WTC11 (cell line): ENCODE data around the gene CCR3. TPM values are rescaled to one million over a fixed set of nuclear protein-coding genes. Genes with fewer than 3 reads are reported as not detected.

Experiments used
- ATAC-seq: fragments of 200-7000 bp; cut with Tn5 transposase; 2 replicates; pipeline ENCODE4 v1.10.0; 2021; ENCODE audit warnings: mild to moderate bottlenecking, moderate library complexity
- CTCF ChIA-PET: fragments of 300-600 bp; sonication (Branson Sonifier 250); formaldehyde crosslinking; loops from one replicate; lab custom pipeline; 2021; ENCODE audit warnings: antibody characterized with exemption; lab: Charles Lee
- POLR2A ChIA-PET: fragments of 350-600 bp; sonication (Branson Sonifier 250); formaldehyde crosslinking; loops from one replicate; lab custom pipeline; 2021; ENCODE audit warnings: antibody characterized with exemption; lab: Charles Lee
- DNase-seq: peaks from one replicate; pipeline ENCODE4 v3.0.0; 2021; ENCODE audit warnings: low spot score
- H3K27ac Mint-ChIP-seq: 2 replicates; pipeline ENCODE4 v1.8.0; 2021; ENCODE audit warnings: mixed read lengths
- H3K27me3 Mint-ChIP-seq: 2 replicates; pipeline ENCODE4 v1.8.0; 2021; ENCODE audit warnings: low read depth, mild to moderate bottlenecking, moderate library complexity, mixed read lengths
- H3K36me3 Mint-ChIP-seq: 2 replicates; pipeline ENCODE4 v1.8.0; 2021; ENCODE audit warnings: mixed read lengths
- H3K4me1 Mint-ChIP-seq: 2 replicates; pipeline ENCODE4 v1.8.0; 2022; ENCODE audit warnings: mixed read lengths
- H3K4me3 Mint-ChIP-seq: 2 replicates; pipeline ENCODE4 v1.8.0; 2021; ENCODE audit warnings: mild to moderate bottlenecking, moderate library complexity, mixed read lengths
- H3K9me3 Mint-ChIP-seq: 2 replicates; pipeline ENCODE4 v1.8.0; 2021; ENCODE audit warnings: mixed read lengths
- ARID4B ChIP-seq: sonication (generic); formaldehyde crosslinking; IDR thresholded peaks from 2 replicates; pipeline ENCODE4 v1.8.0; 2023; ENCODE audit warnings: missing genetic modification reagents, mild to moderate bottlenecking, borderline replicate concordance
- FOXP1 ChIP-seq: sonication (generic); formaldehyde crosslinking; IDR thresholded peaks from 2 replicates; pipeline ENCODE4 v1.8.0; 2022; ENCODE audit warnings: missing genetic modification reagents, mild to moderate bottlenecking, moderate library complexity, borderline replicate concordance
- FOXP4 ChIP-seq: sonication (generic); formaldehyde crosslinking; IDR thresholded peaks from 2 replicates; pipeline ENCODE4 v1.8.0; 2022; ENCODE audit warnings: mild to moderate bottlenecking, missing genetic modification reagents
- GRHL2 ChIP-seq: fragments of 250-450 bp; sonication (Bioruptor Pico); IDR thresholded peaks from 2 replicates; pipeline ENCODE4 v1.8.0; 2022; ENCODE audit warnings: mild to moderate bottlenecking, moderate library complexity; ENCODE audit not compliant: insufficient replicate concordance, severe bottlenecking
- GTF2I ChIP-seq: fragments of 250-450 bp; sonication (Bioruptor Pico); conservative IDR thresholded peaks from 2 replicates; pipeline ENCODE4 v1.4.0; 2021; ENCODE audit warnings: mild to moderate bottlenecking
- JAZF1 ChIP-seq: fragments of 250-450 bp; sonication (Bioruptor Pico); IDR thresholded peaks from 2 replicates; pipeline ENCODE4 v1.9.0; 2021; ENCODE audit warnings: moderate library complexity, mild to moderate bottlenecking, inconsistent platforms
- KAT7 ChIP-seq: sonication (generic); formaldehyde crosslinking; IDR thresholded peaks from 2 replicates; pipeline ENCODE4 v1.8.1; 2023; ENCODE audit warnings: missing genetic modification reagents, mild to moderate bottlenecking, borderline replicate concordance
- TEAD4 ChIP-seq: sonication (generic); formaldehyde crosslinking; IDR thresholded peaks from 2 replicates; pipeline ENCODE4 v1.8.0; 2022; ENCODE audit warnings: mild to moderate bottlenecking, missing genetic modification reagents
- ZBTB43 ChIP-seq: sonication (generic); formaldehyde crosslinking; IDR thresholded peaks from 2 replicates; pipeline ENCODE4 v1.8.1; 2023; ENCODE audit warnings: mild to moderate bottlenecking, missing genetic modification reagents
- ZNF219 ChIP-seq: sonication (generic); formaldehyde crosslinking; IDR thresholded peaks from 2 replicates; pipeline ENCODE4 v1.8.0; 2023; ENCODE audit warnings: missing genetic modification reagents, mild to moderate bottlenecking, borderline replicate concordance
- ZNF263 ChIP-seq: sonication (generic); formaldehyde crosslinking; IDR thresholded peaks from 2 replicates; pipeline ENCODE4 v1.8.1; 2022; ENCODE audit warnings: low read depth, mild to moderate bottlenecking, moderate library complexity, missing genetic modification reagents
- ZNF396 ChIP-seq: fragments of 250-450 bp; sonication (Bioruptor Pico); IDR thresholded peaks from 2 replicates; pipeline ENCODE4 v1.8.0; 2021; ENCODE audit warnings: mild to moderate bottlenecking, moderate library complexity, borderline replicate concordance
- ZNF425 ChIP-seq: fragments of 250-450 bp; sonication (Bioruptor Pico); conservative IDR thresholded peaks from 2 replicates; pipeline ENCODE4 v1.9.0; 2021; ENCODE audit warnings: mild to moderate bottlenecking
- total RNA-seq: library from RNA; stranded (reverse); gene quantifications from 3 replicates; pipeline ENCODE4 v1.2.3, GENCODE V29; 2021
- TF ChIP-seq, protein P1 (sequence below): fragments of 250-450 bp; sonication (Bioruptor Pico); IDR thresholded peaks from 2 replicates; pipeline ENCODE4 v1.9.0; 2021; ENCODE audit warnings: mild to moderate bottlenecking, borderline replicate concordance
- TF ChIP-seq, protein P2 (sequence below): fragments of 250-450 bp; sonication (Bioruptor Pico); IDR thresholded peaks from 2 replicates; pipeline ENCODE4 v1.9.0; 2021; ENCODE audit warnings: mild to moderate bottlenecking

The CCR3 gene
- total RNA-seq, 1 experiment from 2014 or later: not detected

- peaks cover 24% of the 10 kb centered on the region for H3K9me3 Mint-ChIP-seq
- H3K27me3 Mint-ChIP-seq: peaks cover 3% of the 10 kb centered on the region; the same call in 1 of the 2 replicates
- H3K4me1 Mint-ChIP-seq: no peaks in the 10 kb centered on the region
- ATAC-seq (no peak), DNase-seq (no peak)
- ChIA-PET POLR2A (no interaction called here), CTCF (interaction anchor here (1.0 to 1.8 kb wide), 4 partner anchors 14 to 284 kb away, joined by 3 to 6 read pairs (median 4); partner anchors contain the start of gene CCR1)
- no peak overlapping the region for H3K27ac Mint-ChIP-seq
- no peaks in the 10 kb centered on the region; the same call in 1 of the 2 replicates for H3K36me3 Mint-ChIP-seq
- H3K4me3 Mint-ChIP-seq: no peak overlapping the region
- TF ChIP-seq FOXP4 (CRISPR knock-in tag): no peak
- TF ChIP-seq ZNF425 (CRISPR knock-in tag): no peak
- TF ChIP-seq GTF2I (CRISPR knock-in tag): no peak
- no peak for TF ChIP-seq GRHL2
- TF ChIP-seq JAZF1 (CRISPR knock-in tag): no peak
- no peak for TF ChIP-seq ZBTB43
- TF ChIP-seq ZNF263: no peak
- no peak for TF ChIP-seq ZNF219 (CRISPR knock-in tag)
- TF ChIP-seq, protein P1, sequence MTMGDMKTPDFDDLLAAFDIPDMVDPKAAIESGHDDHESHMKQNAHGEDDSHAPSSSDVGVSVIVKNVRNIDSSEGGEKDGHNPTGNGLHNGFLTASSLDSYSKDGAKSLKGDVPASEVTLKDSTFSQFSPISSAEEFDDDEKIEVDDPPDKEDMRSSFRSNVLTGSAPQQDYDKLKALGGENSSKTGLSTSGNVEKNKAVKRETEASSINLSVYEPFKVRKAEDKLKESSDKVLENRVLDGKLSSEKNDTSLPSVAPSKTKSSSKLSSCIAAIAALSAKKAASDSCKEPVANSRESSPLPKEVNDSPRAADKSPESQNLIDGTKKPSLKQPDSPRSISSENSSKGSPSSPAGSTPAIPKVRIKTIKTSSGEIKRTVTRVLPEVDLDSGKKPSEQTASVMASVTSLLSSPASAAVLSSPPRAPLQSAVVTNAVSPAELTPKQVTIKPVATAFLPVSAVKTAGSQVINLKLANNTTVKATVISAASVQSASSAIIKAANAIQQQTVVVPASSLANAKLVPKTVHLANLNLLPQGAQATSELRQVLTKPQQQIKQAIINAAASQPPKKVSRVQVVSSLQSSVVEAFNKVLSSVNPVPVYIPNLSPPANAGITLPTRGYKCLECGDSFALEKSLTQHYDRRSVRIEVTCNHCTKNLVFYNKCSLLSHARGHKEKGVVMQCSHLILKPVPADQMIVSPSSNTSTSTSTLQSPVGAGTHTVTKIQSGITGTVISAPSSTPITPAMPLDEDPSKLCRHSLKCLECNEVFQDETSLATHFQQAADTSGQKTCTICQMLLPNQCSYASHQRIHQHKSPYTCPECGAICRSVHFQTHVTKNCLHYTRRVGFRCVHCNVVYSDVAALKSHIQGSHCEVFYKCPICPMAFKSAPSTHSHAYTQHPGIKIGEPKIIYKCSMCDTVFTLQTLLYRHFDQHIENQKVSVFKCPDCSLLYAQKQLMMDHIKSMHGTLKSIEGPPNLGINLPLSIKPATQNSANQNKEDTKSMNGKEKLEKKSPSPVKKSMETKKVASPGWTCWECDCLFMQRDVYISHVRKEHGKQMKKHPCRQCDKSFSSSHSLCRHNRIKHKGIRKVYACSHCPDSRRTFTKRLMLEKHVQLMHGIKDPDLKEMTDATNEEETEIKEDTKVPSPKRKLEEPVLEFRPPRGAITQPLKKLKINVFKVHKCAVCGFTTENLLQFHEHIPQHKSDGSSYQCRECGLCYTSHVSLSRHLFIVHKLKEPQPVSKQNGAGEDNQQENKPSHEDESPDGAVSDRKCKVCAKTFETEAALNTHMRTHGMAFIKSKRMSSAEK (CRISPR knock-in tag): no peak
- TF ChIP-seq FOXP1 (CRISPR knock-in tag): no peak
- no peak for TF ChIP-seq ARID4B (CRISPR knock-in tag)
- TF ChIP-seq ZNF396 (CRISPR knock-in tag): no peak
- TF ChIP-seq TEAD4 (CRISPR knock-in tag): no peak
- TF ChIP-seq, protein P2, sequence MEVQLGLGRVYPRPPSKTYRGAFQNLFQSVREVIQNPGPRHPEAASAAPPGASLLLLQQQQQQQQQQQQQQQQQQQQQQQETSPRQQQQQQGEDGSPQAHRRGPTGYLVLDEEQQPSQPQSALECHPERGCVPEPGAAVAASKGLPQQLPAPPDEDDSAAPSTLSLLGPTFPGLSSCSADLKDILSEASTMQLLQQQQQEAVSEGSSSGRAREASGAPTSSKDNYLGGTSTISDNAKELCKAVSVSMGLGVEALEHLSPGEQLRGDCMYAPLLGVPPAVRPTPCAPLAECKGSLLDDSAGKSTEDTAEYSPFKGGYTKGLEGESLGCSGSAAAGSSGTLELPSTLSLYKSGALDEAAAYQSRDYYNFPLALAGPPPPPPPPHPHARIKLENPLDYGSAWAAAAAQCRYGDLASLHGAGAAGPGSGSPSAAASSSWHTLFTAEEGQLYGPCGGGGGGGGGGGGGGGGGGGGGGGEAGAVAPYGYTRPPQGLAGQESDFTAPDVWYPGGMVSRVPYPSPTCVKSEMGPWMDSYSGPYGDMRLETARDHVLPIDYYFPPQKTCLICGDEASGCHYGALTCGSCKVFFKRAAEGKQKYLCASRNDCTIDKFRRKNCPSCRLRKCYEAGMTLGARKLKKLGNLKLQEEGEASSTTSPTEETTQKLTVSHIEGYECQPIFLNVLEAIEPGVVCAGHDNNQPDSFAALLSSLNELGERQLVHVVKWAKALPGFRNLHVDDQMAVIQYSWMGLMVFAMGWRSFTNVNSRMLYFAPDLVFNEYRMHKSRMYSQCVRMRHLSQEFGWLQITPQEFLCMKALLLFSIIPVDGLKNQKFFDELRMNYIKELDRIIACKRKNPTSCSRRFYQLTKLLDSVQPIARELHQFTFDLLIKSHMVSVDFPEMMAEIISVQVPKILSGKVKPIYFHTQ (CRISPR knock-in tag): no peak
- TF ChIP-seq KAT7 (CRISPR knock-in tag): no peak
Measured at GRCh38 chr3:46222435-46223161, 19.7 kb upstream of the CCR3 start.
